ENCODE data around the gene TOMM40L. TPM values are rescaled to one million over a fixed set of nuclear protein-coding genes. Genes with fewer than 3 reads are reported as not detected.
"Not testable (repeated sequence)": the region's sequence is repeated elsewhere in the genome, so short reads cannot be mapped to it uniquely, and the experiment has no call there.

Gene TOMM40L
- total RNA-seq, 4 donors from 2014 or later = 9.3 to 24.3 (median 14.0) TPM

- Histone ChIP-seq H3K9me3 (no peaks in the 10 kb centered on the region), H3K4me1 (no peaks in the 10 kb centered on the region), H3K36me3 (no peaks in the 10 kb centered on the region), H3K4me3 (no peak overlapping the region), H3K27ac (no peak overlapping the region), H3K27me3 (no peaks in the 10 kb centered on the region)
- WGBS, 2 donors (ENCODE audit: low coverage in 1 of 2) = 79 to 85% methylated on average over 4 of the region's 4 CpGs
- TF ChIP-seq EP300 (IDR thresholded peaks at IDR 0.05) = no peak
- TF ChIP-seq POLR2AphosphoS5 (IDR thresholded peaks at IDR 0.05) = no peak
- no peak for TF ChIP-seq CTCF (IDR thresholded peaks at IDR 0.05)
- no peak for ATAC-seq
Observed at GRCh38 chr1:161244888-161245287, 19.0 kb downstream of the TOMM40L start.

- peaks cover 0 to 14% (median 0%) of the 10 kb centered on the region in 3 donors for H3K9me3 ChIP-seq
- not testable (repeated sequence) for H3K36me3 ChIP-seq, H3K27me3 ChIP-seq, H3K27ac ChIP-seq, H3K4me1 ChIP-seq, ATAC-seq, H3K4me3 ChIP-seq
- 72 to 86% methylated on average over 5 of the region's 5 CpGs for WGBS, 2 donors (ENCODE audit: low coverage in 1 of 2)
Observed at GRCh38 chr1:161250100-161250499, 24.2 kb downstream of the TOMM40L start.

- Histone ChIP-seq H3K9me3 (peaks cover 0 to 14% (median 0%) of the 10 kb centered on the region in 3 donors), H3K27me3 (no peaks in the 10 kb centered on the region), H3K4me3 (no peak overlapping the region), H3K4me1 (no peaks in the 10 kb centered on the region), H3K36me3 (no peaks in the 10 kb centered on the region), H3K27ac (no peak overlapping the region)
- ATAC-seq = no peak
- WGBS, 2 donors (ENCODE audit: low coverage in 1 of 2) = 70 to 100% methylated on average over 3 to 7 of the region's 7 CpGs
- TF ChIP-seq CTCF (IDR thresholded peaks at IDR 0.05) = no peak
- TF ChIP-seq POLR2A (IDR thresholded peaks at IDR 0.05) = no peak
- TF ChIP-seq POLR2AphosphoS5 (IDR thresholded peaks at IDR 0.05) = no peak
- TF ChIP-seq EP300 (IDR thresholded peaks at IDR 0.05) = no peak
Observed at GRCh38 chr1:161250829-161251228, 25.0 kb downstream of the TOMM40L start.

- Histone ChIP-seq H3K36me3 (no peaks in the 10 kb centered on the region), H3K27ac (no peak overlapping the region), H3K27me3 (no peaks in the 10 kb centered on the region), H3K4me1 (no peaks in the 10 kb centered on the region), H3K4me3 (no peak overlapping the region), H3K9me3 (peaks cover 0 to 20% (median 0%) of the 10 kb centered on the region in 3 donors)
- 92% methylated on average over 7 of the region's 8 CpGs; no CpG with 5 or more reads in 1 of the 2 donors for WGBS, 2 donors (ENCODE audit: low coverage in 1 of 2)
- no peak for TF ChIP-seq POLR2AphosphoS5 (IDR thresholded peaks at IDR 0.05)
- TF ChIP-seq POLR2A (IDR thresholded peaks at IDR 0.05) = no peak
- TF ChIP-seq CTCF (IDR thresholded peaks at IDR 0.05) = no peak
- TF ChIP-seq EP300 (IDR thresholded peaks at IDR 0.05) = no peak
- no peak for ATAC-seq
Observed at GRCh38 chr1:161251579-161251978, 25.7 kb downstream of the TOMM40L start.

GRCh38 chr1:161255302-161255701, 29.4 kb downstream of the TOMM40L start:
- WGBS, 2 donors (ENCODE audit: low coverage in 1 of 2) = 73 to 83% methylated on average over 4 to 5 of the region's 5 CpGs

GRCh38 chr1:161255955-161256520, 30.2 kb downstream of the TOMM40L start:
- not testable (repeated sequence) for H3K36me3 ChIP-seq, H3K27ac ChIP-seq, ATAC-seq, H3K4me3 ChIP-seq
- 89 to 90% methylated on average over 4 of the region's 4 CpGs for whole genome bisulfite sequencing, 2 donors (ENCODE audit: low coverage in 1 of 2)
- H3K9me3 ChIP-seq = peaks cover 0 to 22% (median 0%) of the 10 kb centered on the region in 3 donors
- H3K4me1 ChIP-seq = peaks cover 0 to 29% (median 8%) of the 10 kb centered on the region in 3 donors
- H3K27me3 ChIP-seq = peaks cover 40% of the 10 kb centered on the region

More at GRCh38 chr1:161255302-161255701, 29.4 kb downstream of the TOMM40L start:
- H3K4me1 ChIP-seq = peaks cover 0 to 22% (median 8%) of the 10 kb centered on the region in 3 donors
- H3K27ac ChIP-seq, H3K36me3 ChIP-seq, H3K4me3 ChIP-seq, ATAC-seq: not testable (repeated sequence)
- peaks cover 33% of the 10 kb centered on the region for H3K27me3 ChIP-seq
- H3K9me3 ChIP-seq = peaks cover 0 to 29% (median 0%) of the 10 kb centered on the region in 3 donors

- H3K36me3 ChIP-seq, H3K27ac ChIP-seq, ATAC-seq, H3K4me3 ChIP-seq: not testable (repeated sequence)
- peaks cover 0 to 39% (median 8%) of the 10 kb centered on the region in 3 donors for H3K4me1 ChIP-seq
- peaks cover 0 to 18% (median 0%) of the 10 kb centered on the region in 3 donors for H3K9me3 ChIP-seq
- 92 to 100% methylated on average over 1 to 5 of the region's 5 CpGs for WGBS, 2 donors (ENCODE audit: low coverage in 1 of 2)
- H3K27me3 ChIP-seq = peaks cover 46% of the 10 kb centered on the region
Observed at GRCh38 chr1:161257109-161257508, 31.2 kb downstream of the TOMM40L start.

Measured in gastroesophageal sphincter (tissue), 4 donors.